ENCODE data around the gene CNTNAP2. TPM values are rescaled to one million over a fixed set of nuclear protein-coding genes. Genes with fewer than 3 reads are reported as not detected.

The CNTNAP2 gene
- total and polyA plus RNA-seq, 9 of the 15 experiments (the other 6 are each of a cell fraction or from before 2014, with no cell fraction given) = 0.04 to 0.62 (median 0.09) TPM; not detected in 4

GRCh38 chr7:146636033-146636356, 519.4 kb downstream of the CNTNAP2 start:
- intact Hi-C loops (cut with micrococcal nuclease) = no loop called here
- H3K9me3 ChIP-seq (replicated peaks; ENCODE audit: control insufficient read depth, insufficient read depth, low read depth, low read length) = no peaks in the 10 kb centered on the region

More at GRCh38 chr7:146636033-146636356, 519.4 kb downstream of the CNTNAP2 start:
- Histone ChIP-seq H3K4me1 (replicated peaks in 1 of 2; ENCODE audit: control insufficient read depth in 2 of 2, insufficient read depth in 2 of 2, low read length in 2 of 2) (no peaks in the 10 kb centered on the region), H3K27ac (ENCODE audit: extremely low read depth, low read depth, low read length) (no peak overlapping the region), H4K20me1 (replicated peaks; ENCODE audit: control insufficient read depth, insufficient read depth, low read length) (no peaks in the 10 kb centered on the region), H3K27me3 (ENCODE audit: control insufficient read depth in 2 of 2, insufficient read depth in 2 of 2, low read length in 2 of 2) (no peaks in the 10 kb centered on the region), H3K9me1 (ENCODE audit: control insufficient read depth, insufficient read depth, low read length) (no peaks in the 10 kb centered on the region), H3K79me2 (ENCODE audit: control insufficient read depth, insufficient read depth, low read length) (no peaks in the 10 kb centered on the region), H3K36me3 (ENCODE audit: control insufficient read depth, insufficient read depth, low read length) (no peaks in the 10 kb centered on the region), H3K4me2 (ENCODE audit: insufficient read depth, low read length) (no peak overlapping the region), H3K9ac (ENCODE audit: insufficient read depth in 1 of 2, low read depth in 2 of 2, low read length in 2 of 2) (no peak overlapping the region), H3K4me3 (no peak overlapping the region), H2AFZ (ENCODE audit: low read depth, low read length) (no peak overlapping the region)
- BruUV-seq (replicated peaks) = no TSS peak
- FAIRE-seq (no peak), DNase-seq (ENCODE audit: extremely low read depth in 1 of 4, low spot score in 3 of 4) (no peak), ATAC-seq (no peak)
- in situ Hi-C loops (cut with MboI) = no loop called here
- WGBS (ENCODE audit: insufficient coverage, low coverage, missing lambda C conversion rate) = 2% methylated on average over 4 of the region's 4 CpGs
- POLR2A ChIA-PET = no interaction called here
- CTCF ChIA-PET (ENCODE audit: low intra/inter-chr PET ratio) = no interaction called here
- TF ChIP-seq ZNF507 (tag; conservative IDR thresholded peaks at IDR 0.05) (no peak), HDAC6 (IDR thresholded peaks at IDR 0.05; ENCODE audit: low read depth, low read length) (no peak), NCOR1 (IDR thresholded peaks at IDR 0.05) (no peak), ARID3A (IDR thresholded peaks at IDR 0.05; ENCODE audit: borderline replicate concordance, low read depth, low read length) (no peak), POLR2G (IDR thresholded peaks at IDR 0.05; ENCODE audit: low read depth, low read length) (no peak), MLLT1 (IDR thresholded peaks at IDR 0.05) (no peak), MED1 (CRISPR knock-in tag; IDR thresholded peaks at IDR 0.05; ENCODE audit: borderline replicate concordance) (no peak), HLTF (IDR thresholded peaks at IDR 0.05) (no peak), ZNF277 (CRISPR knock-in tag; IDR thresholded peaks at IDR 0.05; ENCODE audit: borderline replicate concordance) (no peak), NFIX (CRISPR knock-in tag; IDR thresholded peaks at IDR 0.05; ENCODE audit: low read depth) (no peak), ZNF77 (CRISPR knock-in tag; IDR thresholded peaks at IDR 0.05) (no peak), ZNF239 (CRISPR knock-in tag; IDR thresholded peaks at IDR 0.05) (no peak)
